Measurements from ENCODE around the gene TNFRSF13B.

TNFRSF13B gene

DNA sequence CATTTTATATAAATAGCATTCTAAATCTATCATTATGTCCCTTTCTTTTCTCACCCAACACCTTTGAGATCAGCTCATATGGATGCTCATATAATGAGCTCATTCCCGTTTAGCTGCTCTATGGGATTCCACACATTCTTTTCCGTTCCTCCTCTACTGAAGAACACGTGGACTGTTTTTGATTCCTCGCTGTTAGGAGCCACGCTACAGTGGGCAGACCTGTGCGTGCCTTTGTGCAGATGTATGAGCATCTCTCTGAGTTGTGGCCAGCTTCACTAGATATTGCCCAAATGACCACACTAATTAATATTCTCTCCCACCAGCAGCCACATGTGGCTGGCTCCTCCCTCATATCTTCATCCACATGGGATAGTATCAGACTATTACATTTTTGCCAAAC, 6.0 kb upstream of the TNFRSF13B start:
- H3K4me2 ChIP-seq (ENCODE audit: low read length) = no peak overlapping the region; the same call in 1 of the 2 replicates
- H3K27me3 ChIP-seq (ENCODE audit: insufficient read depth, low read length) = no peaks in the 10 kb centered on the region
- no peak overlapping the region for H3K9ac ChIP-seq (ENCODE audit: low read length)
- H3K9me2 ChIP-seq (ENCODE audit: low read depth, low read length) = no peaks in the 10 kb centered on the region
- H2AFZ ChIP-seq (ENCODE audit: low read length) = no peak overlapping the region
- no peaks in the 10 kb centered on the region for H4K20me1 ChIP-seq (ENCODE audit: insufficient read depth, low read length)
- H3K79me2 ChIP-seq (ENCODE audit: insufficient read depth, low read length) = no peaks in the 10 kb centered on the region
- TF ChIP-seq EZH2 (IDR thresholded peaks at IDR 0.05; ENCODE audit: borderline replicate concordance, low read length) = no peak
- TF ChIP-seq, protein P1, sequence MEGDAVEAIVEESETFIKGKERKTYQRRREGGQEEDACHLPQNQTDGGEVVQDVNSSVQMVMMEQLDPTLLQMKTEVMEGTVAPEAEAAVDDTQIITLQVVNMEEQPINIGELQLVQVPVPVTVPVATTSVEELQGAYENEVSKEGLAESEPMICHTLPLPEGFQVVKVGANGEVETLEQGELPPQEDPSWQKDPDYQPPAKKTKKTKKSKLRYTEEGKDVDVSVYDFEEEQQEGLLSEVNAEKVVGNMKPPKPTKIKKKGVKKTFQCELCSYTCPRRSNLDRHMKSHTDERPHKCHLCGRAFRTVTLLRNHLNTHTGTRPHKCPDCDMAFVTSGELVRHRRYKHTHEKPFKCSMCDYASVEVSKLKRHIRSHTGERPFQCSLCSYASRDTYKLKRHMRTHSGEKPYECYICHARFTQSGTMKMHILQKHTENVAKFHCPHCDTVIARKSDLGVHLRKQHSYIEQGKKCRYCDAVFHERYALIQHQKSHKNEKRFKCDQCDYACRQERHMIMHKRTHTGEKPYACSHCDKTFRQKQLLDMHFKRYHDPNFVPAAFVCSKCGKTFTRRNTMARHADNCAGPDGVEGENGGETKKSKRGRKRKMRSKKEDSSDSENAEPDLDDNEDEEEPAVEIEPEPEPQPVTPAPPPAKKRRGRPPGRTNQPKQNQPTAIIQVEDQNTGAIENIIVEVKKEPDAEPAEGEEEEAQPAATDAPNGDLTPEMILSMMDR (IDR thresholded peaks at IDR 0.05; ENCODE audit: low read length) = no peak
- no peak overlapping the region for H3K4me3 ChIP-seq (ENCODE audit: low read depth, low read length, poor library complexity, severe bottlenecking)
- H3K36me3 ChIP-seq (ENCODE audit: insufficient read depth, low read length) = no peaks in the 10 kb centered on the region
- peak overlapping the region; percentile 92 for H3K27ac ChIP-seq (ENCODE audit: low read depth, low read length, poor library complexity, severe bottlenecking)
- peaks cover 80% of the 10 kb centered on the region for H3K4me1 ChIP-seq (ENCODE audit: insufficient read depth, low read length, severe bottlenecking)
- no peaks in the 10 kb centered on the region for H3K9me3 ChIP-seq (ENCODE audit: low read length)
- H3F3A ChIP-seq (ENCODE audit: insufficient read depth, low read length) = no peaks in the 10 kb centered on the region

DNA sequence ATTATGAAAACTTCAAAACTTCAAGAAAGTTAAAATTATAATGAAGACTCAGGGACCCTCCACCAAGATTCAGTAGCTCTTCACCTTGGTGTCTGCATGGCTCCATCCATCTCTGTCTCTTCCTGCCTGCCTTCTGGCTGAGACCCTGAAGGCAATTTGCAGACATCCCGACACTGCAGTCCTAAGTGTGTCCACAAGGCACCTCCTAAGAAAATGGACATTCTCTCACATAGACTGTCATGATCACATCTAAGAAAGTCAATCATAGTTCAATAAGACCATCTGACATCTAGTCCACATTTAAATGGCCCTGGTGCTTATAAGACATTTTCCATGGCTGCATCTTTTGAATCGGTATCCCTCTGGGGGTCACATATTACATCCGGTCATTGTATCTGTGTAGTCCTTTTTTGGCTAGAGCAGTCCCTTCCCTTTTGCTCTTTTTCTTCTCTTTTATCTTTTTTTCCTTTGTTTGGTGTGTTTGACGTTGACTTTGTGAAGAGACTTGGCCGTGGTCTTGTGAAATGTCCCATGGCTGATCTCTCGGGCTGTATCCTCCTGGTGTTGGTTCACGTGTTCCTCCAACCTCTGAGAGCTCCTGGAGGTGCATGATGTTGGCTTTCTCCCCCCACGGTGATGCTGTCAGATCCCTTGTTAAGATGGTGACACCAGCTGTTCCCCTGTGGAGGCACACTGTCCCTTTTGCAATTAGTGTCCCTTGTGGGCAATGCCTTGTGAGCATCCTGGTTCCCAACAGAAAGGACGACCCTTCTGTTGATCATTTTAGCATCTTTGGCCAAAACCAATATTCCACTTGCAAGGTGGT, 5.0 kb upstream of the TNFRSF13B start:
- H3K27ac ChIP-seq (ENCODE audit: low read depth, low read length, poor library complexity, severe bottlenecking) = peak overlapping the region; percentile 92
- no peaks in the 10 kb centered on the region for H4K20me1 ChIP-seq (ENCODE audit: insufficient read depth, low read length)
- no peaks in the 10 kb centered on the region for H3K79me2 ChIP-seq (ENCODE audit: insufficient read depth, low read length)
- H3K9ac ChIP-seq (ENCODE audit: low read length) = no peak overlapping the region
- no peaks in the 10 kb centered on the region for H3K27me3 ChIP-seq (ENCODE audit: insufficient read depth, low read length)
- no peaks in the 10 kb centered on the region for H3F3A ChIP-seq (ENCODE audit: insufficient read depth, low read length)
- no peaks in the 10 kb centered on the region for H3K36me3 ChIP-seq (ENCODE audit: insufficient read depth, low read length)
- no peak overlapping the region for H3K4me3 ChIP-seq (ENCODE audit: low read depth, low read length, poor library complexity, severe bottlenecking)
- H3K9me2 ChIP-seq (ENCODE audit: low read depth, low read length) = no peaks in the 10 kb centered on the region
- H2AFZ ChIP-seq (ENCODE audit: low read length) = no peak overlapping the region
- H3K4me1 ChIP-seq (ENCODE audit: insufficient read depth, low read length, severe bottlenecking) = peaks cover 89% of the 10 kb centered on the region
- H3K4me2 ChIP-seq (ENCODE audit: low read length) = peak overlapping the region; percentile 23
- no peak for TF ChIP-seq EZH2 (IDR thresholded peaks at IDR 0.05; ENCODE audit: borderline replicate concordance, low read length)
- TF ChIP-seq, protein P1 (IDR thresholded peaks at IDR 0.05; ENCODE audit: low read length) = no peak
- H3K9me3 ChIP-seq (ENCODE audit: low read length) = no peaks in the 10 kb centered on the region

DNA sequence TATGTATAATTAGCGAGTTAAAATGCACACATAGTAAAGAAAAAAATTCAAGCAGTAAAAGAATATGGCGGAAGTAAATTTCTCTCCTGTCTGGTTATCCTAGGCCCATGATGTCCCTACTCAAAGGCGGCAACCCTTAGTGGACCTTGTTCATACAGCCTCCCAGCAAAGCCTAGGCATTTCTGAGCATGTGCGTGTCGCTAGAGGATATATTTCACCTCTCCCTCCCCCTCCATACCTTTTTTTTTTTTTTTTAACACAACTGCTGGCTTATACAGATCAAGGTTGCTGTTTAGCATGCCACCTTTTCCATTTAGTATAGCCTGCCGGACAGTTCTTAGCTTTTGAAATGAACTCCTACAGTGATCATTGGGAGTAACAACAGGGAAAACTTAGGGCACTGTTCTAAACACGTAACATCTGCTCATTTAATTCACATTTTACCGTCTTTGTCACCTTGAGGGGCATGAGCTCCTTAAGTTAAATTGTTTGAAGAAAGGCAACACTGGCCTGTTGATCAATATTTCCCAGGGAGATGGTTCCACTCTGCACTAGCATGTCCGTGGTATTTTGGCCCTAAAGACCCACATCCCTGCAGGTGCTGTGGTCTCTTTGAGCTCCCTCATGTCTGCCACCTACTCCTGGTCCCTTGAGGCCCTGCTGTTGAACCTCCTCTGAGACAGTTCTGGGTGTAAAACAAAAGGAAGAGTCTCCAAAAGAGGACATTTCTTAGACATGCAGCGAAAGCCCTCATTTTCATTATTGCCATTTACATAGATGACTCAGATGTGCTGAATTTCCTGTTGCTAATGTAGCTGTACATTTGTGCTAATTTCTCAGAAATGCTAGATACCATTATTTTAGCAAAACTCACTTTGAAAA, 4.1 kb upstream of the TNFRSF13B start:
- Histone ChIP-seq H3F3A (ENCODE audit: insufficient read depth, low read length) (no peaks in the 10 kb centered on the region), H3K4me3 (ENCODE audit: low read depth, low read length, poor library complexity, severe bottlenecking) (peak overlapping the region; percentile 0), H3K9ac (ENCODE audit: low read length) (peak overlapping the region; percentile 5; the same call in 1 of the 2 replicates), H3K9me2 (ENCODE audit: low read depth, low read length) (no peaks in the 10 kb centered on the region), H4K20me1 (ENCODE audit: insufficient read depth, low read length) (no peaks in the 10 kb centered on the region), H3K27me3 (ENCODE audit: insufficient read depth, low read length) (no peaks in the 10 kb centered on the region), H3K36me3 (ENCODE audit: insufficient read depth, low read length) (no peaks in the 10 kb centered on the region), H3K79me2 (ENCODE audit: insufficient read depth, low read length) (no peaks in the 10 kb centered on the region), H3K4me1 (ENCODE audit: insufficient read depth, low read length, severe bottlenecking) (peaks cover 88% of the 10 kb centered on the region), H3K9me3 (ENCODE audit: low read length) (no peaks in the 10 kb centered on the region), H3K4me2 (ENCODE audit: low read length) (peak overlapping the region; percentile 23), H3K27ac (ENCODE audit: low read depth, low read length, poor library complexity, severe bottlenecking) (peak overlapping the region; percentile 92), H2AFZ (ENCODE audit: low read length) (no peak overlapping the region)
- no peak for TF ChIP-seq EZH2 (IDR thresholded peaks at IDR 0.05; ENCODE audit: borderline replicate concordance, low read length)
- TF ChIP-seq, protein P1 (IDR thresholded peaks at IDR 0.05; ENCODE audit: low read length) = no peak
